HEK293T (cell line): ENCODE data around the gene FSTL4.

Experiments
- CTCF ChIA-PET: fragments of 350-600 bp; formaldehyde crosslinking; extraction: SDS; loops from one replicate; lab custom pipeline; 2021; ENCODE audit warnings: antibody characterized with exemption, inconsistent platforms; lab: Yijun Ruan, JAX
- POLR2A ChIA-PET: fragments of 350-600 bp; formaldehyde crosslinking; extraction: SDS; loops from one replicate; lab custom pipeline; 2020; ENCODE audit warnings: antibody characterized with exemption, inconsistent platforms; lab: Yijun Ruan, JAX
- DNase-seq: peaks from one replicate; pipeline ENCODE4 v3.0.0; 2012; ENCODE audit warnings: mixed read lengths; ENCODE audit errors: extremely low spot score
- ARNT ChIP-seq: fragments of 450-650 bp; IDR thresholded peaks from 2 replicates; pipeline ENCODE4 v1.6.1; 2017; ENCODE audit warnings: mild to moderate bottlenecking
- BHLHE40 ChIP-seq: fragments of 450-650 bp; IDR thresholded peaks from 2 replicates; pipeline ENCODE4 v1.6.1; 2016; ENCODE audit warnings: mild to moderate bottlenecking, moderate library complexity, borderline replicate concordance
- CTBP1 ChIP-seq: fragments of 450-650 bp; IDR thresholded peaks from 2 replicates; pipeline ENCODE4 v1.6.1; 2016; ENCODE audit warnings: borderline replicate concordance
- ELF4 ChIP-seq: fragments of 450-650 bp; IDR thresholded peaks from 2 replicates; pipeline ENCODE4 v1.6.1; 2017; ENCODE audit warnings: antibody characterized with exemption
- FOXA1 ChIP-seq: fragments of 450-650 bp; IDR thresholded peaks from 2 replicates; pipeline ENCODE4 v1.6.1; 2016; ENCODE audit warnings: mild to moderate bottlenecking
- FOXK2 ChIP-seq: fragments of 450-650 bp; IDR thresholded peaks from 2 replicates; pipeline ENCODE4 v1.6.1; 2016; ENCODE audit warnings: mild to moderate bottlenecking
- FOXM1 ChIP-seq: fragments of 450-650 bp; IDR thresholded peaks from 2 replicates; pipeline ENCODE4 v1.6.1; 2017; ENCODE audit warnings: mild to moderate bottlenecking, borderline replicate concordance
- HDGF ChIP-seq: fragments of 450-650 bp; IDR thresholded peaks from 2 replicates; pipeline ENCODE4 v1.6.1; 2017; ENCODE audit warnings: antibody characterized with exemption, borderline replicate concordance
- L3MBTL2 ChIP-seq: fragments of 450-650 bp; conservative IDR thresholded peaks from 2 replicates; pipeline ENCODE4 v1.6.1; 2016; ENCODE audit warnings: mild to moderate bottlenecking
- LEF1 ChIP-seq: fragments of 450-650 bp; IDR thresholded peaks from 2 replicates; pipeline ENCODE4 v1.6.1; 2017; ENCODE audit warnings: mild to moderate bottlenecking, borderline replicate concordance
- NFRKB ChIP-seq: fragments of 450-650 bp; IDR thresholded peaks from 2 replicates; pipeline ENCODE4 v1.6.1; 2016; ENCODE audit warnings: mild to moderate bottlenecking, moderate library complexity
- PKNOX1 ChIP-seq: fragments of 450-650 bp; IDR thresholded peaks from 2 replicates; pipeline ENCODE4 v1.6.1; 2016
- SP1 ChIP-seq: fragments of 450-650 bp; IDR thresholded peaks from 2 replicates; pipeline ENCODE4 v1.6.1; 2017
- SUZ12 ChIP-seq: fragments of 450-650 bp; IDR thresholded peaks from 2 replicates; pipeline ENCODE4 v1.6.1; 2016; ENCODE audit warnings: mild to moderate bottlenecking
- TARDBP ChIP-seq: fragments of 450-650 bp; IDR thresholded peaks from 2 replicates; pipeline ENCODE4 v1.6.1; 2016
- ZNF384 ChIP-seq: fragments of 450-650 bp; IDR thresholded peaks from 2 replicates; pipeline ENCODE4 v1.6.1; 2016

FSTL4 gene

GRCh38 chr5:133266527-133266878 is 345.8 kb downstream of the FSTL4 start:
- no peak for DNase-seq
- CTCF ChIA-PET, result no interaction called here
- TF ChIP-seq ELF4 (no peak), FOXK2 (no peak), BHLHE40 (no peak), FOXM1 (no peak)
- POLR2A ChIA-PET, result no interaction called here

DNA sequence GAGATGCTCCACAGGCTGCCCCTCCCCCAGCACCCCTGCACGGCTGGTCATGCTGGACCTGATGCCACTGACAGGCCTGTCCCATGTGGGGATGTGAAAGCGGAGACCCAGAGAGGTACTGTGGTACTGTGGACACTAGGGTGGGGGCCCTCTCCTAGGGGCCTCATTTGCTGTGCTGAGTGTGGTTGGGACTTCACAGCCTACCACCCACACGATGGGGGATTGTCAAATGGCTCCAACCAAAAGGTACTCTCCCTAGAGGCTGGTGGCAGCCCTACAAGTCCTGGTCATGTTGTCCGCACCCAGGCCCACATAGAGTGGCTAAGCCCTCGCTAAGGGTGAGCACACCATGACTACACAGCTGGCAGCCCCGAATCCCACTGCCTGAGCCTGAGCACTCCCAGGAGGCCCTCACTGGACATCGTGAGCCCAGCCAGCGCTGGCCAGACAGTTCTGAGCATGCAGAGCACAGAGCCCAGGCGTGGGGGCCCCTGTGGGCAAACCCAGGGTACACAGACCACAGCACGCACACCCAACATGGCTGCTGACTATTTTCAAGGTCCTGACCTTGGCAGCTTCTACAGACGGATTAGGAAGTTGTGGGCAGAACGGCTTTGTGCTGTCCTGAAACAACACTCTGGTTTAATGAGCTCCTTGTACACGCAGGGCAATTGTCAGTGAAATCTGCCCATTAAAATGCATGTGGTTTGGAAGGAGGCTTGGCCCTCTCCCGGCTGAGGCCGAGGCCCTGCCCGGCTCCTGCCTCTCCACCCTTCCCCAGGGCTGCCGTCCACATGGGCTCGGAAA is 346.4 kb downstream of the FSTL4 start:
- ChIA-PET POLR2A (no interaction called here), CTCF (no interaction called here)
- no peak for TF ChIP-seq TARDBP
- TF ChIP-seq ELF4, result no peak
- TF ChIP-seq ARNT, result no peak
- TF ChIP-seq BHLHE40, result no peak
- TF ChIP-seq FOXM1, result no peak
- TF ChIP-seq SUZ12, result no peak
- TF ChIP-seq FOXK2, result no peak
- no peak for TF ChIP-seq CTBP1
- no peak for TF ChIP-seq L3MBTL2

GRCh38 chr5:133265257-133265656 is 347.1 kb downstream of the FSTL4 start:
- ChIA-PET POLR2A (no interaction called here), CTCF (no interaction called here)
- TF ChIP-seq TARDBP, result no peak
- no peak for TF ChIP-seq HDGF
- no peak for TF ChIP-seq CTBP1
- no peak for TF ChIP-seq NFRKB
- no peak for DNase-seq

More for the DNA sequence above, 346.4 kb downstream of the FSTL4 start:
- no peak for DNase-seq

DNA sequence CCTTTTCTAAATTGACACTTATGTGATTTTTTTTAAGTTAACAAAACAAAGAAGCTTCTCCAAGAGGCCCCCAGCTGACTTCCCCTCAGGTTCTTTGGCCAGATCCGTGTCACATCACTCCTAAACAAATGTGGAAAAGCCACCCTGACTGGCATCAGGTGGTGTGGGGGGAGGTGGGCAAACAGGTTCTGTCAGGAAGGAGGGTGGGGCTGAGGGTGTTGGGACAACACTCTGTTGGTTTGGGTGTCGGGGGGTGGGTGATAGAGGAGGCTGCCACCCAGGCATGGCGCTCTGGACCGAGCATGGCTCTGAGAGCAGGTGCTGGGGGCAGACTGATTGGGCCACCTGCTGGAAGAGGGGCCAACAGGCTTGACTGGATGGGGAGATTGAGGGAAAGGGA is 349.7 kb downstream of the FSTL4 start:
- ChIA-PET CTCF (no interaction called here), POLR2A (no interaction called here)
- TF ChIP-seq NFRKB, result no peak
- no peak for TF ChIP-seq SP1
- no peak for TF ChIP-seq PKNOX1
- DNase-seq, result no peak

- ChIA-PET CTCF (interaction anchor here (0.7 to 0.9 kb wide), 2 partner anchors 151 to 152 kb away, joined by 4 read pairs; no protein-coding TSS in a partner anchor), POLR2A (interaction anchor here (0.9 kb wide), 1 partner anchor 12 kb away, joined by 4 read pairs; no protein-coding TSS in a partner anchor)
- no peak for DNase-seq
- TF ChIP-seq BHLHE40, result no peak
- no peak for TF ChIP-seq LEF1
- no peak for TF ChIP-seq HDGF
- TF ChIP-seq ZNF384, result no peak
- no peak for TF ChIP-seq SUZ12
These were observed 350.3 kb downstream of the FSTL4 start for GRCh38 chr5:133261993-133262392.

DNA sequence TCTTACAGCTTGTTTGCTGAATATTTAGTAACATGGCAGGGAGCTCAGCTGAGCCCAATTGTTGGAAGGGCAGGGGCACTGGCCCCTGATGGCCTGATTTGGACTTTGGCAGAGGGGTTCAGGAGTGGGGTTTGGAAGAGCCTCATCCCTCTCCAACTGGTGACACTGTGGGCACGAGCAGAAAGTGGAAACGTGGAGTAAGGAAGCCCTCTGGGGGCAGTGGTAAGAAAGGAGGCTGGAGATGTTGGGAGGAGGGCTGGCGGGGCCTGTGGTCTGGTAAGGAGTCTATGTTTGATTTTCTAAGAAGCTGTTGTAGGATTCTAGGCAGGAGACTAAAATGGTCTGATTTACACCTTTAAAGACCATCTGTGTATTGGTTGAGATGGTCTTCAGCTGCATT is 351.6 kb downstream of the FSTL4 start:
- no peak for TF ChIP-seq FOXA1
- TF ChIP-seq FOXK2, result no peak
- no peak for TF ChIP-seq PKNOX1
- no peak for TF ChIP-seq LEF1
- TF ChIP-seq ELF4, result no peak
- no peak for TF ChIP-seq ZNF384
- no peak for TF ChIP-seq FOXM1
- no peak for DNase-seq
- ChIA-PET POLR2A (interaction anchor here (1.0 kb wide), 1 partner anchor 17 kb away, joined by 3 read pairs; no protein-coding TSS in a partner anchor), CTCF (interaction anchor here (1.1 kb wide), 1 partner anchor 13 kb away, joined by 3 read pairs; no protein-coding TSS in a partner anchor)

DNA sequence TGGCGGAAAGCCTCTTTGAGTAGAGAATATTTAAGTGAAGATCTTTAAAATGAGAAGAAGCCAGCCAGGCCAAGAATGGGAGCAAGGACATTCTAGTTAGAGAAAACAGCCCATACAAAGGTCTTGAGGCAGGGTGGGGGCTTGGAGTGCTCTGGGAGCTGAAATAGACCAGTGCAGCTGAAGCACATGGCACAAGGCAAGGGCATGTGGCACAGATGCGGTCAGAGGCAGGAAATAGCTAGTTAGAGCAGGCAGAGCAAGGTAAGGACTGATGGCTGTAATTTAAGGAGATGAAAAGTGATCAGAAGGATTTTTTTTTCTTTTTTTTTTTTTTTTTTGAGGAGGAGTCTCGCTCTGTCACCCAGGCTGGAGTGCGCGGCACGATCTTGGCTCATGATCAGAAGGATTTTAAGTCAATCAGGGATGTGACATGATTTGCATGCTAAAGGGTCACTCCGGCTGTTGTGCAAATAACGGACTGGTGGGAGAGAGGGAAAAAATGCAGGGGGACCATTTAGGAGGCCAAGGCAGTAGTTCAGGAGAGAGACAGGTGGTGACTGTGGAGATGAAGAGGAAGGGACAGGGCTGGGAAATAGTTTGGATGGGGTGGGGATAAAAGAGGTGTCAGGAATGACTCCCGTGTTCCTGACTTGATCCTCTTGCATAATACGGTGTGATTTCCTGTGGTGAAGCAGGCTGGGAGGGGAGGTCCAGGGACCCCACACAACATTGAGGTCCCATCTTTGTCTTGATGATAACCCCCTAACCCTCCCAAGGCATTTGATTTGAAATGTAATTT is 352.9 kb downstream of the FSTL4 start:
- TF ChIP-seq SP1 (no peak), ELF4 (no peak), ZNF384 (no peak), LEF1 (no peak), FOXK2 (no peak), ARNT (no peak), SUZ12 (no peak), BHLHE40 (no peak), CTBP1 (no peak), FOXM1 (no peak), PKNOX1 (no peak), L3MBTL2 (no peak)
- ChIA-PET CTCF (interaction anchor here (0.7 kb wide), 1 partner anchor 33 kb away, joined by 7 read pairs; no protein-coding TSS in a partner anchor), POLR2A (no interaction called here)
- DNase-seq, result no peak
